Fibroblast of villous mesenchyme (primary cell): Measurements from ENCODE around the gene BEGAIN. TPM values are rescaled to one million over a fixed set of nuclear protein-coding genes. Genes with fewer than 3 reads are reported as not detected.

Experiments used
- DNase-seq: peaks from one replicate; pipeline ENCODE4 v3.0.0-alpha.2; 2010; ENCODE audit warnings: low read depth
- H3K4me3 ChIP-seq: 2 replicates; pipeline ENCODE4 v1.5.1; 2011; ENCODE audit warnings: low read depth, mild to moderate bottlenecking, low read length
- total RNA-seq: library from RNA; depleted of rRNA; stranded (reverse); fragments of >200 nt; gene quantifications from 2 replicates; pipeline ENCODE4 v1.2.3, GENCODE V29; 2012
- TF ChIP-seq, protein P1 (sequence below): IDR thresholded peaks from 2 replicates; pipeline ENCODE4 v1.5.1; 2012; ENCODE audit warnings: low read depth, mild to moderate bottlenecking, low read length; ENCODE audit not compliant: insufficient read depth

BEGAIN gene
- total RNA-seq, 1 donor: not detected

DNA sequence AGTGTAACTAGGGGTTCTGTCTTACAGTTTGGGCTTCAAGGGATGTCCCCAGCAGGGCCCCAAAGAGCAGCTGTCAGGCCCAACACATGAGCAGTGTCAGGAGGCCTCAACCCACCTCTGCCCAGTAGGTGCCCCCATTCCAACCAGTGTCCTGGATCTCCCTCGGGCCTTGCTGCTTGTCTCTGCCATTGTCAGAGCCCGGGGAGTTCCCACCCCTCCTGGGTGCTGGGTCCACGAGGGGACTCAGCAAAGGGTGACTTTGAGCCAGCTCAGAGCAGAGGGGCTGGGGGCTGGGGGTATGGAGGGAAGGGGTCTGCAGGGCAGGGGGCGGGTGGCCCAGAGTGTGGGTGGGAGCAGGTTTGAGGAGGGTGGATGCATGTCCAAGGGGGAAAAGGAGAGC, 18.0 kb upstream of the BEGAIN start:
- no peak overlapping the region for H3K4me3 ChIP-seq
- DNase-seq: no peak
- TF ChIP-seq, protein P1, sequence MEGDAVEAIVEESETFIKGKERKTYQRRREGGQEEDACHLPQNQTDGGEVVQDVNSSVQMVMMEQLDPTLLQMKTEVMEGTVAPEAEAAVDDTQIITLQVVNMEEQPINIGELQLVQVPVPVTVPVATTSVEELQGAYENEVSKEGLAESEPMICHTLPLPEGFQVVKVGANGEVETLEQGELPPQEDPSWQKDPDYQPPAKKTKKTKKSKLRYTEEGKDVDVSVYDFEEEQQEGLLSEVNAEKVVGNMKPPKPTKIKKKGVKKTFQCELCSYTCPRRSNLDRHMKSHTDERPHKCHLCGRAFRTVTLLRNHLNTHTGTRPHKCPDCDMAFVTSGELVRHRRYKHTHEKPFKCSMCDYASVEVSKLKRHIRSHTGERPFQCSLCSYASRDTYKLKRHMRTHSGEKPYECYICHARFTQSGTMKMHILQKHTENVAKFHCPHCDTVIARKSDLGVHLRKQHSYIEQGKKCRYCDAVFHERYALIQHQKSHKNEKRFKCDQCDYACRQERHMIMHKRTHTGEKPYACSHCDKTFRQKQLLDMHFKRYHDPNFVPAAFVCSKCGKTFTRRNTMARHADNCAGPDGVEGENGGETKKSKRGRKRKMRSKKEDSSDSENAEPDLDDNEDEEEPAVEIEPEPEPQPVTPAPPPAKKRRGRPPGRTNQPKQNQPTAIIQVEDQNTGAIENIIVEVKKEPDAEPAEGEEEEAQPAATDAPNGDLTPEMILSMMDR: no peak

GRCh38 chr14:100604709-100605108, 17.5 kb upstream of the BEGAIN start:
- DNase-seq: no peak
- TF ChIP-seq, protein P1: no peak
- no peak overlapping the region for H3K4me3 ChIP-seq

DNA sequence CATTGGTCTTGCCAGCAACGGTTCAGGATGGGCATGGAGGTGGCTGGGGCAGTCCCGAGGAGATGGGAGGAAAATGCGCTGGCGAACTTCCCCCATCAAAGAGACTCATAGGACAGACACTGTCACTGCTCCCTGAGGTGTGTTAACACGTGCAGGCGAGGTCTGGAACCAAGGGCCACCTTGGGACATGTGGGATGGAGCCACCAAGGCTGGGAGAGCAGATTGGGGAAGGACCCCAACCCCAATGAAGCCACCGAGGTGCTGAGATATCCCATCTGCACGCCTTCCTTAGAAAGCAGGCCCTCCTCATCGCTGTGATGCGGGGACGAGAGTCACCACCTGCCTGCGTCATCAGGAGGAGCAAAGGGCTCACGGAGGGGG, 16.9 kb upstream of the BEGAIN start:
- no peak overlapping the region for H3K4me3 ChIP-seq
- TF ChIP-seq, protein P1: no peak
- DNase-seq: no peak

GRCh38 chr14:100603341-100604120, 16.3 kb upstream of the BEGAIN start:
- TF ChIP-seq, protein P1: no peak
- H3K4me3 ChIP-seq: no peak overlapping the region
- DNase-seq: no peak

DNA sequence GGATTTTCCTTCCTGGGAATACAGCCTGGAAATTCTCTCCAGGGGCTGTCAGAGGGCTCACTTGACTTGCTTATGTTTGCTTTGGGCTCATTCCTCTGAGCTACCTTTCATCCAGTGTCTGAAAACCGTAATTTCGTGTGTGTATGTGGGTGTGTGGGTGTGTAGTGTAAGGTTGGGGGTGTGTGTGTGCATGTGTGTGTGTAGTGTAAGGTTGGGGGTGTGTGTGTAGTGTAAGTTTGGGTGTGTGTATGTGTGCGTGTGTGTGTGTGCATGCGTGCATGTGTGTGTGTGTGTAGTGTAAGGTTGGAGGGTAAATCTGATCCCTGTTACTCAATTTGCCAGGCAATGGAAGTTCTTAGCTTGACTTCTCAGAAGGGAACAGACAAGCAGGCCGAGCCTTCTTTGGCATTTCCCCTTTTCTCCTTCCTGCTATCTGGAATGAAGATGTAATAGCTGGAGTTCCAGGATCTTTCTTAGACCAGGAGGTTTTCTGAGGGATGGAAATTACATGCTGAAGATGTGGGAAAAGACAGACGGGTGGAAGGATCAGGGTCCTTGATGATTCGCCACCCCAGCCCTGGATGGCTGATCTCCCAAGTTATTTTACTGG, 15.5 kb upstream of the BEGAIN start:
- no peak overlapping the region for H3K4me3 ChIP-seq
- TF ChIP-seq, protein P1: no peak
- DNase-seq: no peak

DNA sequence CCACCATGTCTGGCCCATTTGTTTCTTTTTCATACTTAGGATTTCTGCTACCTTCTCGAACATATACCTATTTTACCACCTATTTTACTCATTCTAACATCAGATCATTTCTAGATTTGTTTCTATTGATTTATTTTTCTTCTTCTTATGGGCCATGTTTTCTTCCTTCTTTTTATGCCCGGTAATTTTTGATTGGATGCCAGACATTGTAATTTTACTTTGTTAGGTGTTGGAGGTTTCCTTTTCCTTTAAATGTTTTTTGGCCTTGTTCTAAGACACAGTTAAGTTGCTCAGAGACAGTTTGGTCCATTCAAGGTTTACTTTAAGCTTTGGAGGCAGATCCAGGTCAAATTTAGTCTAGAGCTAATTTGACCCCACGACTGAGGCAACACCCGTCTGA, 14.7 kb upstream of the BEGAIN start:
- H3K4me3 ChIP-seq: no peak overlapping the region
- no peak for DNase-seq
- TF ChIP-seq, protein P1: no peak
